ENCODE measurements around the gene ST3GAL3. TPM values are rescaled to one million over a fixed set of nuclear protein-coding genes. Genes with fewer than 3 reads are reported as not detected.

ST3GAL3 gene
- total RNA-seq, 4 donors from 2014 or later: 4.1 to 47.2 (median 19.0) TPM

DNA sequence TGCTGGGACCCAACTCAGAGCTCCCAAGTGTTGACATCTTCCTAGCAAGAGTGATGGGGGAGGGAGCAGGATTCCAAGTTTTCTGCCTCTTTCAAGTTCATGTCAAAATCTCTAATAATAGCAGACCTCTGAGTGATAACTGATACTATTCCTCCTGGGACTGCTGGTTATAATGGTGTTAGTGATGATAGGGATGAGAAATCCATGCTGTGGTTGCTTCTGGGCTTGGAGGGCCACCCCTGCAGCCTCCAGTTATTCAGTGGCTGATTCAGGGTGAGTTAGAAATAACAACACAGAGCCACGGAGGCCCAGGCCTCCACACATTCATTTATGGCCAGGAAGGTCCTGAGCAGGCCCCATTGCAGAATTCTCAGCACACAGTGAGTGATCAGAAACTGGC is 185.7 kb downstream of the ST3GAL3 start:
- H3K9me3 ChIP-seq: no peaks in the 10 kb centered on the region
- TF ChIP-seq POLR2A (IDR thresholded peaks at IDR 0.05): no peak
- TF ChIP-seq, protein P1, sequence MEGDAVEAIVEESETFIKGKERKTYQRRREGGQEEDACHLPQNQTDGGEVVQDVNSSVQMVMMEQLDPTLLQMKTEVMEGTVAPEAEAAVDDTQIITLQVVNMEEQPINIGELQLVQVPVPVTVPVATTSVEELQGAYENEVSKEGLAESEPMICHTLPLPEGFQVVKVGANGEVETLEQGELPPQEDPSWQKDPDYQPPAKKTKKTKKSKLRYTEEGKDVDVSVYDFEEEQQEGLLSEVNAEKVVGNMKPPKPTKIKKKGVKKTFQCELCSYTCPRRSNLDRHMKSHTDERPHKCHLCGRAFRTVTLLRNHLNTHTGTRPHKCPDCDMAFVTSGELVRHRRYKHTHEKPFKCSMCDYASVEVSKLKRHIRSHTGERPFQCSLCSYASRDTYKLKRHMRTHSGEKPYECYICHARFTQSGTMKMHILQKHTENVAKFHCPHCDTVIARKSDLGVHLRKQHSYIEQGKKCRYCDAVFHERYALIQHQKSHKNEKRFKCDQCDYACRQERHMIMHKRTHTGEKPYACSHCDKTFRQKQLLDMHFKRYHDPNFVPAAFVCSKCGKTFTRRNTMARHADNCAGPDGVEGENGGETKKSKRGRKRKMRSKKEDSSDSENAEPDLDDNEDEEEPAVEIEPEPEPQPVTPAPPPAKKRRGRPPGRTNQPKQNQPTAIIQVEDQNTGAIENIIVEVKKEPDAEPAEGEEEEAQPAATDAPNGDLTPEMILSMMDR (IDR thresholded peaks at IDR 0.05): no peak
- DNase-seq: no peak
- H3K27ac ChIP-seq: peak overlapping the region in 1 of 2 donors; percentile 26
- no peaks in the 10 kb centered on the region for H3K36me3 ChIP-seq
- no peaks in the 10 kb centered on the region for H3K4me1 ChIP-seq
- H3K27me3 ChIP-seq: no peaks in the 10 kb centered on the region
- H3K4me3 ChIP-seq: no peak overlapping the region
- intact Hi-C loops (cut with DNase I; ENCODE audit: low total_unique reads): no loop called here

DNA sequence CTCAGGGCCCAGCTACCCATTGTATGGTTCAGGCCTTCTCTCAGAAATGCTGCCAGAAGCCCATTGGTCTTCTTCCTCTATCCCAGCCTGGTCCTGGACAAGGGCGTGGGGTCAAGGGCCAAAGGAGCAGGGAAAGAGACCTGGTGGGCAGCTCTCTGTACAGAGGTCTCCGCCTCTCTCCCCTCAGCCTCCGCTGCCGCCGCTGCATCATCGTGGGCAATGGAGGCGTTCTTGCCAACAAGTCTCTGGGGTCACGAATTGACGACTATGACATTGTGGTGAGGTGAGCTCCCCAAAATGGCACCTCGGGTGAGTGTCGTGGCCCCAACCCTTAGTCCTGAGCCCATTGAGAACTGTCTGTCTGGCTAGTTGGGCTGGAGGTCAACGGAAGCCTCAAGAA is 191.6 kb downstream of the ST3GAL3 start:
- intact Hi-C loops (cut with DNase I; ENCODE audit: low total_unique reads): no loop called here
- no peak for DNase-seq
- H3K27ac ChIP-seq: no peak overlapping the region
- H3K9me3 ChIP-seq: no peaks in the 10 kb centered on the region
- no peaks in the 10 kb centered on the region for H3K36me3 ChIP-seq
- no peaks in the 10 kb centered on the region for H3K27me3 ChIP-seq
- H3K4me3 ChIP-seq: no peak overlapping the region
- TF ChIP-seq, protein P1 (IDR thresholded peaks at IDR 0.05): no peak
- TF ChIP-seq POLR2A (IDR thresholded peaks at IDR 0.05): no peak
- no peaks in the 10 kb centered on the region for H3K4me1 ChIP-seq

DNA sequence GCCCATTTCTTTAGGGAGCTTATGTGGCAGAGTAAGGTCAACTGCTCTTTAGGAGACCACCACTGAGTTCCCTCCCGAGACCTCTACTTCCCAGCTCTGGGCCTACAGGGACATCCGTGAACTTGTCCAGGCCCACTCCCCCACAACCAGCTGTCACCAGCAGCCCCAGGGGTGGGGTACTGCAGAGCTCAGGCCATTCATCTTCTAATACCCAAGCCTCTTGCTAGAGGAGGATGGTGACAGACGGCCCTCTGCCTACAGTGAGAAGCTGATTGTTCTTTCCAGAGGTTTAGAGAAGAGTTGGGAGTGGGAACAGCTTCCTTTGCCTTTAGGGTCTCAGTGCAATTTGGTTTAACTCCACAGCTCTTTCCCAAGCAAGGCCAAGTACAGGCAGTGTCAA is 193.1 kb downstream of the ST3GAL3 start:
- Histone ChIP-seq H3K4me3 (no peak overlapping the region), H3K27me3 (no peaks in the 10 kb centered on the region), H3K27ac (no peak overlapping the region), H3K9me3 (no peaks in the 10 kb centered on the region), H3K36me3 (no peaks in the 10 kb centered on the region), H3K4me1 (no peaks in the 10 kb centered on the region)
- DNase-seq: no peak
- intact Hi-C loops (cut with DNase I; ENCODE audit: low total_unique reads): no loop called here
- TF ChIP-seq, protein P1 (IDR thresholded peaks at IDR 0.05): no peak
- TF ChIP-seq POLR2A (IDR thresholded peaks at IDR 0.05): no peak

DNA sequence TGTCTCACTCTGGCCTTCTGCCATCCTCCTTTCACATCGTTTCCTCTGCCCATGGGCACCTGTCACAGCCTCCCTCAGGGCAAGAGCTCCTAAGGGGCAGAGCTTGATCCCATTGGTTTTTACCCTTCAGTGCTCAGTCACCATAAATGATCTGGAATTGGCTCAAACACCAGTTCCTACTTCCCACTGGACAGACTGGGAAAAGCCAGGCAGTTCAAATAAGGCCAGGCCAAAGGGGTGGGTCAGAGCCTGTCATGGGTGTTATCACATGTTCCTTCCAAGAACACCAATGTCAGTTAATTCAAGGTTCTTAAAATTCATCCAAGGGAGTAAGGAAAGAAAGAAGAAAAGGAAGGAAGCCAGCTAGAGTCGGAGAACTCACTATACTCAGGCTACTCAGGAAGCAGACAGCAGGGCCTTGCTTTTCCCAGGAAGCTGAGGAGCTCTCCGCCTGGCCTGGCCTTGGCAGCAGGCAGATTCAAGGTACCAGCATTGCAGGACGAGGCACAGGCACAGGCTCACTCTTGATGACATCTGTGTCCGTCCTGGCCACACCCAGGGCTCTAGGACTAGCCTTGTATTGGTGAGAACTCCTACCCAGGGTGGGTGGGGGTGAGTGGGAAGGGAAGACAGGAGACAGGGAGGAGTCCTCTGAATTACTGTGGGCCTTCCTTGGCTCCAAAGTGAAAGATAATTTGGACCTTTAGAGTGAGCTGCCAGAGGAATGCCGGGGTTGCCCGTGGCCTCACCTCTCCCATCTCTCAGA is 194.0 kb downstream of the ST3GAL3 start:
- intact Hi-C loops (cut with DNase I; ENCODE audit: low total_unique reads): no loop called here
- Histone ChIP-seq H3K4me3 (no peak overlapping the region), H3K27me3 (no peaks in the 10 kb centered on the region), H3K27ac (no peak overlapping the region), H3K36me3 (no peaks in the 10 kb centered on the region), H3K4me1 (no peaks in the 10 kb centered on the region), H3K9me3 (no peaks in the 10 kb centered on the region)
- TF ChIP-seq, protein P1 (IDR thresholded peaks at IDR 0.05): no peak
- no peak for TF ChIP-seq POLR2A (IDR thresholded peaks at IDR 0.05)
- no peak for DNase-seq

DNA sequence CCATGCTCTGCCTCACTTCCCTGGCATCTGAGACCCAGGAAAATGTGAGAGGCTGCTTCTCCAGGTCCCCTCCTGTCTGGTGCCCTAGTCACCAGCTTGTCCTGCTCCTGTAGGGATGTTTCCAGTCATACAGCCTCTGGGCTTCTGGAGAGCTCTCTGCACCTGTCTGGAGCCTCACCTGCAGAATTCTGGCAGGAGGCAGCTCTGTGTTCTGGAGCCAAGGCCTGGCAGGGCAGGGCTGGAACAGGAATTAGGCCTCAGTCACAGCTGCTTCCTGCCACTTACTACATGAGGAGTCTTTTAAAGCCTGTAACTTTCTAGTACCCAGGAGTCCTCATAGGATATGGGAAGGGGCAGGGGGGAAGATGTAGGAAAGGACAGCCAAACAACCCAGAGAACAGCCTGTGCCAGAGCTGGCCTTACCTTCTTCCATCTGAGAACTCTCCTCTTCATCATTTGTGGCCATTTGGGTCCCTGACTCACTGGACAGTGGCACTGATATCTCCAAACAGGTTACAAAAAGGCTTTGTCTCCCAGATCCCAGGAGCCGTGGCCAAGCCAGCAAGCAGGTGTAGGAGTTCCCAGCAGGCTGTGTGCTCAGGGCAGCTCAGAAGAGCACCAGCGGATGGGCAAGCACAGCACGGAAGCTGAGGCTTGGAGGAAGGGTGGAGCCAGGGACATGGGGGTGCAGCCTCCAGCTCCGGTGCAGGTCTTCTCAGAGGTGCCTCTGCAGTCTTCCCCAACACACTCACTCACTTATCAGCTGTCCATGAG is 194.9 kb downstream of the ST3GAL3 start:
- Histone ChIP-seq H3K27me3 (no peaks in the 10 kb centered on the region), H3K9me3 (no peaks in the 10 kb centered on the region), H3K4me3 (no peak overlapping the region), H3K4me1 (no peaks in the 10 kb centered on the region), H3K27ac (no peak overlapping the region), H3K36me3 (no peaks in the 10 kb centered on the region)
- TF ChIP-seq, protein P1 (IDR thresholded peaks at IDR 0.05): no peak
- TF ChIP-seq POLR2A (IDR thresholded peaks at IDR 0.05): no peak
- no peak for DNase-seq
- intact Hi-C loops (cut with DNase I; ENCODE audit: low total_unique reads): no loop called here

All from uterus (tissue), 4 donors.